ENCODE results near the gene SLC37A1. TPM values are rescaled to one million over a fixed set of nuclear protein-coding genes. Genes with fewer than 3 reads are reported as not detected.

The SLC37A1 gene
- total RNA-seq, 1 donor from 2014 or later = 24.8 TPM

DNA sequence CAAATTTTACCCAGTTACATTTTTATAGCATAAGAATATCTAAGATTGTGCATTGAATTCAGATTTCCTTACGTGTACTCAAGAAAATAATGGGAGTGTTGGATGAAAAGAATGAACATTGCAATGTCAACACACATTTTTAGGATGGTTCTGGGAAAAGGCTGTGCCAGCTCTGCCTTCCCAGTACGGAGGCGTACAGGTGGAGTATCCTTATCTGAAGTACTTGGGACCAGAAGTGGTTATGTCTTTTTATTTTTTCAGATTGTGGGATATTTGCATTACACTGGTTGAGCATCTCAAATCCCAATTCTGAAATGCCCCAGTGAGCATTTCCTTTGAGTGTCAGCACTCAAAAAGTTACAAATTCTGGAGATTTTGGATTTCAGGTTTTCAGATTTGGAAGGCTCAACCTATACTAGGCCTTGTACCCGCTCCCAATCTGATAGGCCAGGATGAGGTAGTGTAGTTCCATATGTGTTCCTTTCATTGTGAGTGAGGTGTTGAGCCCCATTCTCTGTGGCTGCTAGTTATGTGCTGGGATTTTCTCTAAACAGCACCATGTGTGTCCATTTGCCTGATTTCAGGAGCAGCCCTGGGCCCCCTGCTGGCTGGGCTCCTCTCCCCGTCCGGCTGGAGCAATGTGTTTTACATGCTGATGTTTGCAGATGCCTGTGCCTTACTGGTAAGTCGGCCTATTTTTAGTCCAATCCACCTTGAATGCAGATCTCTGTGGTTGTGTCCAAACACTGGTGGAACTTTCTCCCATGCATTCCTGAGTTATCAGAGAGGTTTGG lies 60.8 kb downstream of the SLC37A1 start:
- Mint-ChIP-seq H3K9me3 (no peaks in the 10 kb centered on the region), H3K27ac (no peak overlapping the region), H3K4me3 (no peak overlapping the region), H3K36me3 (peaks cover 30% of the 10 kb centered on the region), H3K4me1 (ENCODE audit: unreplicated experiment) (peaks cover 12% of the 10 kb centered on the region), H3K27me3 (no peaks in the 10 kb centered on the region)
- DNase-seq (ENCODE audit: extremely low spot score, unreplicated experiment) = no peak
- peak; percentile 47 for TF ChIP-seq CTCF (conservative IDR thresholded peaks at IDR 0.05)

- peaks cover 30% of the 10 kb centered on the region for H3K36me3 Mint-ChIP-seq
- TF ChIP-seq CTCF (conservative IDR thresholded peaks at IDR 0.05) = no peak
- no peaks in the 10 kb centered on the region for H3K27me3 Mint-ChIP-seq
- H3K9me3 Mint-ChIP-seq = no peaks in the 10 kb centered on the region
- H3K4me1 Mint-ChIP-seq (ENCODE audit: unreplicated experiment) = peaks cover 12% of the 10 kb centered on the region
- no peak overlapping the region for H3K4me3 Mint-ChIP-seq
- no peak for DNase-seq (ENCODE audit: extremely low spot score, unreplicated experiment)
- H3K27ac Mint-ChIP-seq = no peak overlapping the region
Measured at GRCh38 chr21:42575111-42575510, 61.5 kb downstream of the SLC37A1 start.

DNA sequence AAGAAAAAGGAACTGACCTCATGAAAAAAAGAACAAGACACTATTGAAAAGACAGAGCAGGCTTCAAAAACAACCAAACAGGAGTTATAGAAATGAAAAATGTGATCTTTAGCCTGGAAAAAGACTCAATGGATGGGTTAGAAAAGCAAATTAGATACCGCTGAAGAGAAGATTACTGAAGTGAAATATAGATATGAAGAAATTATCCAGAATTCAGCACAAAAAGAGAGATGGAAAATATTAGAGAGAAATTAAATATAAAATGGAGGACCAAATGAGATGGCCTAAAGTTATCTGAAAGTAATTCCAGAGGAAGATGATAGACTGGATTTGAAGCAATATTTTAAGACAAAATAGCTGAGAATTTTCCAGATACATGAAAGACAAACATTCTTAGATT lies 63.0 kb downstream of the SLC37A1 start:
- DNase-seq (ENCODE audit: extremely low spot score, unreplicated experiment) = no peak
- H3K27me3 Mint-ChIP-seq = no peaks in the 10 kb centered on the region
- H3K36me3 Mint-ChIP-seq = peaks cover 27% of the 10 kb centered on the region
- H3K9me3 Mint-ChIP-seq = no peaks in the 10 kb centered on the region
- H3K27ac Mint-ChIP-seq = no peak overlapping the region
- no peak overlapping the region for H3K4me3 Mint-ChIP-seq
- TF ChIP-seq CTCF (conservative IDR thresholded peaks at IDR 0.05) = no peak
- peaks cover 1% of the 10 kb centered on the region for H3K4me1 Mint-ChIP-seq (ENCODE audit: unreplicated experiment)

- Mint-ChIP-seq H3K27me3 (no peaks in the 10 kb centered on the region), H3K4me1 (ENCODE audit: unreplicated experiment) (no peaks in the 10 kb centered on the region), H3K36me3 (peaks cover 19% of the 10 kb centered on the region), H3K27ac (no peak overlapping the region), H3K4me3 (no peak overlapping the region), H3K9me3 (no peaks in the 10 kb centered on the region)
- no peak for DNase-seq (ENCODE audit: extremely low spot score, unreplicated experiment)
- no peak for TF ChIP-seq CTCF (conservative IDR thresholded peaks at IDR 0.05)
Measured at GRCh38 chr21:42578034-42578433, 64.4 kb downstream of the SLC37A1 start.

DNA sequence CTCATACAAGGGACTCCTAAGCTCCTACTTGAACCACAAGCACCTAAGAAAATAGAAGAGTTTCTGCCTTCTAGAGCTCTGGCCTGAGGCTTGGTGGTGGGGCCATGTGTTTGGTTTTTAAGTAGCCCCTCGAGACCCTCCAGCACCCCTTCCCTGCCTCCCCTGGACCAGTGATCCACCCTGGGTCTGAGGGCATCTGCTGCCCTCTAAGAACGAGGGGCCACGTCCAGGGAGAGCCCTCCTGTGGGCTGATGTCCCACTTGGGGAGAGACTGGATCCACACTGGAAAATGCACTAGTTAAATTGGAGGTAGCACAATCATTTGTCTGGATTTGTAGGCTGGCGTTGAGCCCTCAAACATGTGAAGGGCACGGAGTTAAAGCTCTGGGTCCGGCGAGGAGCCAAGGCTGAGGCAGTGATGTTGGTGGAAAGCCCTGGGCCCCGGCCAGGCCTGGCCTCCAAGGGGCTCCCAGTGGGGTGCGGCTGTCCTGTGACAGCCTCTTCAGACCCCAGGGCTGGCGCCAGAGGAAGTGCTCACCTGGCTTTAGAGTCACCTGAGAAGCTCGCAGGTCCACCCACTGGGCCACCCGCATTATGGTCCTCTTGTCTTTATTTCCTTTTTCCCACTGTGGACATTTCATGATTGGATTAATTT lies 65.2 kb downstream of the SLC37A1 start:
- no peak for DNase-seq (ENCODE audit: extremely low spot score, unreplicated experiment)
- no peaks in the 10 kb centered on the region for H3K9me3 Mint-ChIP-seq
- H3K4me3 Mint-ChIP-seq = no peak overlapping the region
- no peak overlapping the region for H3K27ac Mint-ChIP-seq
- no peaks in the 10 kb centered on the region for H3K4me1 Mint-ChIP-seq (ENCODE audit: unreplicated experiment)
- H3K27me3 Mint-ChIP-seq = no peaks in the 10 kb centered on the region
- H3K36me3 Mint-ChIP-seq = peaks cover 19% of the 10 kb centered on the region
- TF ChIP-seq CTCF (conservative IDR thresholded peaks at IDR 0.05) = no peak

Measured in type B pancreatic cell (in vitro differentiated cells).